Gastroesophageal sphincter (tissue), 4 donors: ENCODE measurements around the gene SS18. TPM values are rescaled to one million over a fixed set of nuclear protein-coding genes. Genes with fewer than 3 reads are reported as not detected.
"Not testable (repeated sequence)": the region's sequence is repeated elsewhere in the genome, so short reads cannot be mapped to it uniquely, and the experiment has no call there.

Source experiments
- ATAC-seq: fragments of 150-250 bp; one replicate; pipeline ENCODE4 v1.9.1; 2016; ENCODE audit warnings: mild to moderate bottlenecking, moderate library complexity
- H3K27ac ChIP-seq, 4 donors: fragments of 200-600 bp; sonication (generic) in 3 of 4; 1 replicate in 3 of 4; 2 replicates in 1 of 4; pipeline ENCODE4 v1.5.1; 2016 to 2019
- H3K27me3 ChIP-seq: fragments of 200-600 bp; sonication (generic); one replicate; pipeline ENCODE4 v1.5.1; 2019
- H3K36me3 ChIP-seq, 2 donors: fragments of 200-600 bp; sonication (generic); one replicate each; pipeline ENCODE4 v1.5.1; 2019; ENCODE audit warnings: control low read depth in 1 of 2
- H3K4me1 ChIP-seq, 3 donors: fragments of 200-600 bp; sonication (generic); 1 replicate in 2 of 3; 2 replicates in 1 of 3; pipeline ENCODE4 v1.5.1; 2016 to 2019; ENCODE audit warnings: control low read depth in 2 of 3
- H3K4me3 ChIP-seq, 2 donors: fragments of 200-600 bp; sonication (generic); one replicate each; pipeline ENCODE4 v1.5.1; 2019; ENCODE audit warnings: mild to moderate bottlenecking in 1 of 2, moderate library complexity in 1 of 2
- H3K9me3 ChIP-seq, 3 donors: fragments of 200-600 bp; sonication (generic); one replicate each; pipeline ENCODE4 v1.5.1; 2017 to 2019; ENCODE audit warnings: control low read depth in 2 of 3
- CTCF ChIP-seq, 4 experiments: fragments of 200-600 bp in 2 of 4; fragments of 450-650 bp in 2 of 4; sonication (generic) in 1 of 4; IDR thresholded peaks; one replicate each; pipeline ENCODE4 v1.5.1; 2017 to 2019; ENCODE audit warnings: antibody characterized with exemption in 4 of 4, mild to moderate bottlenecking in 2 of 4, moderate library complexity in 2 of 4
- EP300 ChIP-seq: sonication (generic); formaldehyde crosslinking; IDR thresholded peaks from one replicate; pipeline ENCODE4 v1.6.1; 2017; ENCODE audit warnings: antibody characterized with exemption, mild to moderate bottlenecking
- POLR2A ChIP-seq, 2 donors: fragments of 450-650 bp; IDR thresholded peaks; one replicate each; pipeline ENCODE4 v1.6.1; 2017; ENCODE audit warnings: antibody characterized with exemption in 2 of 2, mild to moderate bottlenecking in 2 of 2, moderate library complexity in 1 of 2
- POLR2AphosphoS5 ChIP-seq: sonication (generic); formaldehyde crosslinking; IDR thresholded peaks from one replicate; pipeline ENCODE4 v1.6.1; 2017; ENCODE audit warnings: antibody characterized with exemption
- WGBS, 2 donors: methylation state at CpG; one replicate each; pipeline ENCODE4 v1.1.5; 2018; ENCODE audit warnings: low coverage in 1 of 2; 5-methylcytosine and 5-hydroxymethylcytosine counted together
- total RNA-seq, 4 donors: library from RNA; depleted of rRNA; stranded (reverse); fragments of >200 nt; gene quantifications; one replicate each; pipeline ENCODE4 v1.1.0, GENCODE V29; 2016

Gene SS18
- total RNA-seq, 4 donors from 2014 or later, result 78.8 to 126 (median 95.3) TPM

- Histone ChIP-seq H3K27ac (no peak overlapping the region), H3K4me3 (no peak overlapping the region), H3K4me1 (no peaks in the 10 kb centered on the region), H3K36me3 (no peaks in the 10 kb centered on the region), H3K27me3 (no peaks in the 10 kb centered on the region), H3K9me3 (peaks cover 0 to 8% (median 0%) of the 10 kb centered on the region in 3 donors)
- 53 to 67% methylated on average over 4 of the region's 5 CpGs for WGBS, 2 donors
- ATAC-seq, result no peak
- no peak for TF ChIP-seq POLR2A (IDR thresholded peaks at IDR 0.05)
- TF ChIP-seq CTCF (IDR thresholded peaks at IDR 0.05), result no peak
- TF ChIP-seq POLR2AphosphoS5, result no peak
- no peak for TF ChIP-seq EP300
Observed at GRCh38 chr18:26127786-26128185, 37.4 kb upstream of the SS18 start.

- not testable (repeated sequence) for H3K27me3 ChIP-seq, H3K4me1 ChIP-seq, H3K36me3 ChIP-seq, H3K9me3 ChIP-seq, ATAC-seq, H3K4me3 ChIP-seq, H3K27ac ChIP-seq
- 80 to 96% methylated on average over 1 to 2 of the region's 2 CpGs for WGBS, 2 donors
Observed at GRCh38 chr18:26121994-26122393, 31.6 kb upstream of the SS18 start.

GRCh38 chr18:26121476-26121875, 31.1 kb upstream of the SS18 start:
- 57 to 67% methylated on average over 1 of the region's 1 CpG for WGBS, 2 donors
- TF ChIP-seq POLR2A (IDR thresholded peaks at IDR 0.05), result no peak
- no peak for TF ChIP-seq EP300
- no peak for TF ChIP-seq POLR2AphosphoS5
- no peak for TF ChIP-seq CTCF (IDR thresholded peaks at IDR 0.05)
- Histone ChIP-seq H3K9me3 (peaks cover 0 to 8% (median 0%) of the 10 kb centered on the region in 3 donors), H3K36me3 (no peaks in the 10 kb centered on the region), H3K4me3 (no peak overlapping the region), H3K4me1 (no peaks in the 10 kb centered on the region), H3K27ac (no peak overlapping the region), H3K27me3 (peaks cover 8% of the 10 kb centered on the region)
- ATAC-seq, result no peak

GRCh38 chr18:26119246-26119645, 28.8 kb upstream of the SS18 start:
- H3K27ac ChIP-seq, result no peak overlapping the region
- H3K9me3 ChIP-seq, result peaks cover 0 to 8% (median 0%) of the 10 kb centered on the region in 3 donors
- no peaks in the 10 kb centered on the region for H3K36me3 ChIP-seq
- no peak for TF ChIP-seq EP300
- TF ChIP-seq POLR2A (IDR thresholded peaks at IDR 0.05), result no peak
- WGBS, 2 donors, result 79 to 97% methylated on average over 5 of the region's 5 CpGs
- no peak for ATAC-seq
- H3K4me1 ChIP-seq, result no peaks in the 10 kb centered on the region
- no peak overlapping the region for H3K4me3 ChIP-seq
- H3K27me3 ChIP-seq, result peaks cover 8% of the 10 kb centered on the region

- Histone ChIP-seq H3K4me1 (no peaks in the 10 kb centered on the region), H3K27me3 (no peaks in the 10 kb centered on the region), H3K9me3 (no peaks in the 10 kb centered on the region), H3K27ac (no peak overlapping the region), H3K36me3 (no peaks in the 10 kb centered on the region), H3K4me3 (no peak overlapping the region)
- ATAC-seq, result no peak
- TF ChIP-seq CTCF (IDR thresholded peaks at IDR 0.05) (no peak), POLR2AphosphoS5 (no peak), POLR2A (IDR thresholded peaks at IDR 0.05) (no peak), EP300 (no peak)
- WGBS, 2 donors, result 60 to 67% methylated on average over 1 of the region's 1 CpG
Observed at GRCh38 chr18:26104035-26104434, 13.6 kb upstream of the SS18 start.

- Histone ChIP-seq H3K4me1 (no peaks in the 10 kb centered on the region), H3K27me3 (no peaks in the 10 kb centered on the region), H3K4me3 (no peak overlapping the region), H3K9me3 (no peaks in the 10 kb centered on the region), H3K27ac (no peak overlapping the region), H3K36me3 (no peaks in the 10 kb centered on the region)
- WGBS, 2 donors, result 39 to 54% methylated on average over 2 to 3 of the region's 5 CpGs
- no peak for TF ChIP-seq POLR2AphosphoS5
- ATAC-seq, result no peak
Observed at GRCh38 chr18:26103579-26103978, 13.2 kb upstream of the SS18 start.

- WGBS, 2 donors, result 84 to 97% methylated on average over 4 to 5 of the region's 5 CpGs
- no peak overlapping the region for H3K4me3 ChIP-seq
- no peaks in the 10 kb centered on the region for H3K27me3 ChIP-seq
- H3K27ac ChIP-seq, result no peak overlapping the region
- H3K9me3 ChIP-seq, result no peaks in the 10 kb centered on the region
- H3K4me1 ChIP-seq, result no peaks in the 10 kb centered on the region
- H3K36me3 ChIP-seq, result no peaks in the 10 kb centered on the region
- ATAC-seq, result no peak
- no peak for TF ChIP-seq POLR2AphosphoS5
Observed at GRCh38 chr18:26097563-26097962, 7.2 kb upstream of the SS18 start.
